ENCODE data around the gene VTN.

The VTN gene

GRCh38 chr17:28406473-28406814 is 36.3 kb upstream of the VTN start:
- no peak for TF ChIP-seq CTCF (IDR thresholded peaks at IDR 0.05)

DNA sequence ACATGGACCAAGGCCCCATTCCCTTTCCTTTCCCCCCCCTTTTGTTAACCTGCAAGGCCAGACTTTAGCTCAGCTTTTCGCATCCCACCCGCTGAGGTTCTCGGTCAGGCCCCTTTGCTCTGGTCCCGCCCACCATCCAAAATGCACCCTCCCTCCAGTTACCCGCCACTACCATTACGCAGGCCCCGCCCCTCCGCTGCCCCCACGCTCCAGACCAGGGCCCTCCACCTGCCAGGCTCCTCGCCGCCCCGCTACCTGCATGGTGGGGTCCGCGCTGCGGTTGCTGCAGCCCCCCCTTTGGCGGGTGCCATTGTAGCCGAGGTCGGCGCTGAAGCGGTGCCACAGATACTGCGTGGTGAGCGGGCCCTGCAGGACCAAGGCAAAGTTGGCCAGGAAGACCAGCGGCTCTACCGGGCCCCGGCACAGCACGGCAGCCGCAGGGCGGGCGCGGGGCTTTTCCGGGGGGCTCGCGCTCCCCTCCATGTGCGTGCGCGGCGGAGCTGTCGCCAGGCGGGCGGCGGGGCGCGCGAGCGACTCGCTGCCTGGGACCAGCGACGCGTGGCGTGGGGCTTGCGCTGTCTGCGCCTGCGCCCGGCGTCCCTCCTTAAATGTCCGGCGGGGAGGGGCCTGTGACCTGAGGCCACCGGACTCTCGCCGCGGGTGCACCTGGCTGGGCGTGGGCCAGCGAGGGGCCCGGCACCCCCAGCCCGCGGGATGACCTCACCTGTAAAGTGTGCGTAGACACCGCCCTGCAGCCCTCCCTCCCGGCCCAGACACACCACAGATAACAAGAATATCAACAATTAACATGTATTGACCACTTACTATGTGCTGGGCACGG is 35.7 kb upstream of the VTN start, which contains the start of gene SLC46A1:
SLC46A1 (minus strand) TSS at position 581 of the 841 bp plus-strand sequence; CDS start at position 483, 98 bp downstream.
- TF ChIP-seq CTCF (IDR thresholded peaks at IDR 0.05): no peak

- no peak for TF ChIP-seq CTCF (IDR thresholded peaks at IDR 0.05)
Observed at GRCh38 chr17:28404812-28405570, 34.9 kb upstream of the VTN start.

DNA sequence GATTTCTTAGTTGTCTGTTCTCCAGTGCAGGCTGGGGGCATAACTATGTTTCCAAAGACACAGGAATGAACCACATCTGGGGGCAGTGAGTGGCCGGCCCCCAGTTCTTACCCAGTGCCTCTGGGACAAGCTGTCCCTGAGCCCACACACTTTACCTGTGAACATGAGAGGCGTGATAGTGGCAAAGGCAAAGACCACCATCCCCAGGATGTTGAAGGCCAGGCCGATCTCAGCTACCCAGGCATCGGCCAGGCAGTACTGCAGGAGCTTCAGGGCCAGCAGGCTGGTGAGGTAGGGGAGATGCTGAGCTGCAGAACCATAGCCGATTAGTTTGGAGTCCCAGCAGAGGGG is 34.3 kb upstream of the VTN start:
- no peak for TF ChIP-seq CTCF (IDR thresholded peaks at IDR 0.05)

- TF ChIP-seq CTCF (IDR thresholded peaks at IDR 0.05): no peak
Observed at GRCh38 chr17:28404007-28404406, 33.9 kb upstream of the VTN start.

DNA sequence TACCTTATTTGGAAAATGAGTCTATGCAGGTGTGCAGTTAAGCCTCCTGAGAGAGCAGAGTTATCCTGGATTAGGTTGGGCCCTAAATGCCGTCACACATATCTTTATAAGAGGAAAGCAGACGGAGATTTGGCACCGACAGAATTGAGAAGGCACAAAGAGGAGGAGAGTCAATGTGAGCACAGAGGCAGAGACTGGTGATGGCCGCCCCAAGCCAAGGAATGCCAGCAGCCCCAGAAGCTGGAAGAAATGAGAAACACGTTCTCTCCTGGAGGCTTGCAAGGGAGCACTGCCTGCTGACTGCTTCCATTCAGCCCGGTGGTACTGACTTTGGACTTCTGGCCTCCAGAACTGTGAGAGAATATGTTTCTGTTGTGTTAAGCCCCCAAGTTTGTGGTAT is 32.7 kb upstream of the VTN start:
- no peak for TF ChIP-seq CTCF (IDR thresholded peaks at IDR 0.05)

DNA sequence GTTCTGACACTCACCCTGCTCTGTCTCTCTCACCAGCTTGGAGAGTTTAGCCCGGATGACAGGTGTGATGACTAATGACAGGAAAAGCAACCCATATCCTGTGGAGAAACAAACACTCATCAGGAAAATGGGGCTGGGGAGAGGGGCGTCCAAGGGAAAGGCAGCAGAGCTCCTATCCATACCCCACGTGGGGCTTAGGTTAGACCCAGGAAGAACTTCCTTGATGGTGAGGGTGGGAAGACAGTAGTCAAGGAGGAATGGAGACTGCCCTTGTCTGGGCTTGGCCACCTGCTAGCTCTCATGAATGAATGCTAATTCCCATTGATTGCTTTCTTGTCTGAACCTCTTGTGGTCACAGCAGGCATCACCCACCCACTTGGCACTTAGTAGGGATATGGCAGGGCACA is 32.1 kb upstream of the VTN start:
- TF ChIP-seq CTCF (IDR thresholded peaks at IDR 0.05): no peak
